ENCODE results near the gene PROC.

DNA sequence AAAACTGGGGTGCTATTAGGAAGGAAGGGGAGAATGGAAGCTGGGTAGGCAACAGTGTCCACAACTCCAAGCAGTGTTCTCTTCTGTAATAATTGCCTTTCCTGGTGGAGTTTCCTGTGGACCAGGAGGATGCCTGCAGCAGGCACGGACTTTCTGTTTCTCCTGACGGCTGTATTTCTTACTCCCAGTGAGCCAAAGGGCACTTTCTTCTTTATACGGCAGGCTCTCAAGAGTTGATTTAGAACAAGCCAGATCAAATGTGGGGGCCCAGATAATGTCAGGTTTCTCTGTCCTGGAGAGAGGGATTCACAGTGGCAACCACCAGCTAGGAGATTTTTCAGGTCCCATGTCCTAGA is 13.0 kb upstream of the PROC start:
- TF ChIP-seq, protein P1, sequence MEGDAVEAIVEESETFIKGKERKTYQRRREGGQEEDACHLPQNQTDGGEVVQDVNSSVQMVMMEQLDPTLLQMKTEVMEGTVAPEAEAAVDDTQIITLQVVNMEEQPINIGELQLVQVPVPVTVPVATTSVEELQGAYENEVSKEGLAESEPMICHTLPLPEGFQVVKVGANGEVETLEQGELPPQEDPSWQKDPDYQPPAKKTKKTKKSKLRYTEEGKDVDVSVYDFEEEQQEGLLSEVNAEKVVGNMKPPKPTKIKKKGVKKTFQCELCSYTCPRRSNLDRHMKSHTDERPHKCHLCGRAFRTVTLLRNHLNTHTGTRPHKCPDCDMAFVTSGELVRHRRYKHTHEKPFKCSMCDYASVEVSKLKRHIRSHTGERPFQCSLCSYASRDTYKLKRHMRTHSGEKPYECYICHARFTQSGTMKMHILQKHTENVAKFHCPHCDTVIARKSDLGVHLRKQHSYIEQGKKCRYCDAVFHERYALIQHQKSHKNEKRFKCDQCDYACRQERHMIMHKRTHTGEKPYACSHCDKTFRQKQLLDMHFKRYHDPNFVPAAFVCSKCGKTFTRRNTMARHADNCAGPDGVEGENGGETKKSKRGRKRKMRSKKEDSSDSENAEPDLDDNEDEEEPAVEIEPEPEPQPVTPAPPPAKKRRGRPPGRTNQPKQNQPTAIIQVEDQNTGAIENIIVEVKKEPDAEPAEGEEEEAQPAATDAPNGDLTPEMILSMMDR (IDR thresholded peaks at IDR 0.05) = no peak
- no peak for TF ChIP-seq POLR2AphosphoS5 (IDR thresholded peaks at IDR 0.05; ENCODE audit: insufficient read depth in 1 of 2, low read depth in 1 of 2)

Measured in vagina (tissue), 2 donors.